Fibroblast of villous mesenchyme (primary cell): ENCODE measurements around the gene SEMA3C. TPM values are rescaled to one million over a fixed set of nuclear protein-coding genes. Genes with fewer than 3 reads are reported as not detected.

ENCODE experiments used
- DNase-seq: peaks from one replicate; pipeline ENCODE4 v3.0.0-alpha.2; 2010; ENCODE audit warnings: low read depth
- H3K4me3 ChIP-seq: 2 replicates; pipeline ENCODE4 v1.5.1; 2011; ENCODE audit warnings: low read depth, mild to moderate bottlenecking, low read length
- total RNA-seq: library from RNA; depleted of rRNA; stranded (reverse); fragments of >200 nt; gene quantifications from 2 replicates; pipeline ENCODE4 v1.2.3, GENCODE V29; 2012
- TF ChIP-seq, protein P1 (sequence below): IDR thresholded peaks from 2 replicates; pipeline ENCODE4 v1.5.1; 2012; ENCODE audit warnings: low read depth, mild to moderate bottlenecking, low read length; ENCODE audit not compliant: insufficient read depth

The SEMA3C gene
- total RNA-seq, 1 donor: 136 TPM

- no peak overlapping the region for H3K4me3 ChIP-seq
- TF ChIP-seq, protein P1, sequence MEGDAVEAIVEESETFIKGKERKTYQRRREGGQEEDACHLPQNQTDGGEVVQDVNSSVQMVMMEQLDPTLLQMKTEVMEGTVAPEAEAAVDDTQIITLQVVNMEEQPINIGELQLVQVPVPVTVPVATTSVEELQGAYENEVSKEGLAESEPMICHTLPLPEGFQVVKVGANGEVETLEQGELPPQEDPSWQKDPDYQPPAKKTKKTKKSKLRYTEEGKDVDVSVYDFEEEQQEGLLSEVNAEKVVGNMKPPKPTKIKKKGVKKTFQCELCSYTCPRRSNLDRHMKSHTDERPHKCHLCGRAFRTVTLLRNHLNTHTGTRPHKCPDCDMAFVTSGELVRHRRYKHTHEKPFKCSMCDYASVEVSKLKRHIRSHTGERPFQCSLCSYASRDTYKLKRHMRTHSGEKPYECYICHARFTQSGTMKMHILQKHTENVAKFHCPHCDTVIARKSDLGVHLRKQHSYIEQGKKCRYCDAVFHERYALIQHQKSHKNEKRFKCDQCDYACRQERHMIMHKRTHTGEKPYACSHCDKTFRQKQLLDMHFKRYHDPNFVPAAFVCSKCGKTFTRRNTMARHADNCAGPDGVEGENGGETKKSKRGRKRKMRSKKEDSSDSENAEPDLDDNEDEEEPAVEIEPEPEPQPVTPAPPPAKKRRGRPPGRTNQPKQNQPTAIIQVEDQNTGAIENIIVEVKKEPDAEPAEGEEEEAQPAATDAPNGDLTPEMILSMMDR: no peak
- no peak for DNase-seq
Measured at GRCh38 chr7:80764132-80764531, 154.7 kb downstream of the SEMA3C start.

- no peak for DNase-seq
- H3K4me3 ChIP-seq: no peak overlapping the region
- TF ChIP-seq, protein P1: no peak
Measured at GRCh38 chr7:80763704-80764103, 155.1 kb downstream of the SEMA3C start.

DNA sequence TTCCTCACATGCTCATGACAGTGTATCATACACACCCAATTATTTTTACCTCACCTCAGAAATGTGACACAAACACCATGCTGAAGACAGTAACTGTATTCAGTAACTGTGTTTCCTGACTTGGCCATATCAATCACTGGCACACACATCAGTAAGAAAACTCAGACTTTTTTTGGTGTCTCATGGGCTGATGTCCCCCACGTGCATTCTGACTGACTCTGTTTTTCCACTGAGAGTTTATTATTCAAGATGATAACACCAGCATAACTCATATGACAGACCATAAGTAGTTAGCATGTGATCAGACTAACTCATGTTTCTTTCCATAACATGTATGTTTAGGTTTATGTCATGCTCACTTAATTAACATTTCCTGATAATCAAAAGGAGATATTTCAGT, 155.6 kb downstream of the SEMA3C start:
- H3K4me3 ChIP-seq: no peak overlapping the region
- no peak for DNase-seq
- TF ChIP-seq, protein P1: no peak

- DNase-seq: peak; percentile 49
Measured at GRCh38 chr7:80760292-80760691, 158.6 kb downstream of the SEMA3C start.

DNA sequence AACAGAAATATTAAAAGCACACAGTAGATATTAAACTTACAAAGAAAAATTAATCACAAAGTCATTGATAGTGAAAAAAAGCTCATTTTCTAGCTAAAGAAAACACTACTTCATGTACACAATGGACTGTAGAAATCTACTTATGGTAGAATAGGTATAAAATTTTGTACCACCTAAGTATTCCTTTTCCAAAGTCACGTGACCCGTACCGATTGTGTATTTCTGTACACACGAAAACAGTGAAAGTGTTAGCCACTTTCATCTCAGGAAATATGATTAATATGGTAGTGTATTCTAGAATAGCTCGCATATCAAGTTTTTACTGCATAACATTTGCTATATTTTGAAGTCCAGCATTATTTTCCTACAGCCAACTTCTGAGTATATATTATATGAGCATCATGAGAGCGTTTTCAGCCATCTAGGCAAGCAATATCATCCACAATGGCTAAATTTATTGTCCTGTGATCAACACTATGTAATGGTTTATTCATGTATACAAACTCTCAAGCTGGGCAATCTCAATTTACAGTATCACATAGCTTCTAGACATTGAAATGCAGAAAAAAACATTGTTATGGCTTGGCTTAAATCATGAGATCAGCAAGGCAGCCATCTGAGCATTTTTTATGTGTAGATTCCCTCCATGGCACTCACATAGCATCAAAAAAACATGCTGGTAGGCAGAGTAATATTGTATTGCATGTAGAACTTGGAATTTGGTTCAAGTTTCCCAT, 165.7 kb downstream of the SEMA3C start:
- H3K4me3 ChIP-seq: no peak overlapping the region
- TF ChIP-seq, protein P1: no peak
- DNase-seq: no peak

More at GRCh38 chr7:80760292-80760691, 158.6 kb downstream of the SEMA3C start:
- TF ChIP-seq, protein P1: no peak
- no peak overlapping the region for H3K4me3 ChIP-seq

DNA sequence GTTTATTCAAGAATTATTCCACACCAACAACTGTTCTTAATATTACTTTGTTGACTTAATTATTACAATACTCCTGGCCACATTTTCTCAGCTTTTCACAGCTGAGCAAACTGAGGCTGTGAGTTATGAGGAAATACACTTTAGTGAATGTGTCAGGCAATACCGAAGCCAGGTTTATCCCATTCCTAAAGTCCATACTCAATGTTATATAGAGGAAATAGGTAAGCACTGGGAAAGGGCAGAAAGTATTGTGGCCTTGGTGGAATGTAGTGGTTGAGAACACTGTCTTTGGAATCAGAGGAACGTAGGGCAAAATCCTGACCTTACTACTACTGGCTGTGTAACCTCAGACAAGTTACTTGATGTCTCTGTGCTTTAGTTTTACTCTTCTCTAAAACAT, 169.6 kb downstream of the SEMA3C start:
- H3K4me3 ChIP-seq: no peak overlapping the region
- no peak for DNase-seq
- TF ChIP-seq, protein P1: no peak

DNA sequence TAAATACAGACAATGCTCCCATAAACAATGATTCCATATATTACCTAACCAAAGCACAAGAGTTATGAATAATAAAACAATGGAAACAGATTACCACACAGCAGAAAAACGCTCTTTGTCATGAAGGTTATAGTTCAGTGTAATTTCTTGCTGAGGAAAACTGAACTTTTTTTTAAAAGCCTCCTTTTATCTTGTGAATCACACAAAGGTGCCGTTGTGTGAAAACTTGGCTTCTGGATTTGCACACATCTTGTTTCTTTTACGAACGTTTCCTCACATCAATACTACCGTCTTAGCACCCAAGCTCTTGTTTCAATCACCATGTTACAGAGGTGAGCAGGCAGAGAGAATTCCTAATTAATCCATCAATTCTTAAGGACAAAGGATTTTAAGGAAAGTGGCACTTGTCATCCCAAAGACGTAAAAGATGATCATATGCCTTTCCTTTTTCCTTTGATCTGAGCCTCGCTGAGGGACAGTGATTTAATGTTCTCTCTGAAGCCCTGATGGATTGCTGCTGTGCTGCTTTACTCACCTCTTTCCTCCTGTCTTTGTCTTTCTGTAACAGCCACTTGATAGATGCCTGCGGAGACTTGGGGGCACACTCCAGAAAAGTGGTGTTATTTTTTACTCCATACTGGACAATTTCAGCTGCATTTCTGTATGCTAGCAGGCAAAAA, 170.3 kb downstream of the SEMA3C start:
- TF ChIP-seq, protein P1: no peak
- DNase-seq: no peak

More for the DNA sequence above, 170.3 kb downstream of the SEMA3C start:
- H3K4me3 ChIP-seq: no peak overlapping the region
